NCI-H82 treated with DMSO at 0.1 percent for 48 hours (cell line): ENCODE results near the gene OR52B6.
"Not testable (repeated sequence)": the region's sequence is repeated elsewhere in the genome, so short reads cannot be mapped to it uniquely, and the experiment has no call there.

Source experiments
- DNase-seq: peaks from one replicate; lab custom pipeline; 2025; ENCODE audit not compliant: unreplicated experiment; lab: John Stamatoyannopoulos, UW

The OR52B6 gene, protein sequence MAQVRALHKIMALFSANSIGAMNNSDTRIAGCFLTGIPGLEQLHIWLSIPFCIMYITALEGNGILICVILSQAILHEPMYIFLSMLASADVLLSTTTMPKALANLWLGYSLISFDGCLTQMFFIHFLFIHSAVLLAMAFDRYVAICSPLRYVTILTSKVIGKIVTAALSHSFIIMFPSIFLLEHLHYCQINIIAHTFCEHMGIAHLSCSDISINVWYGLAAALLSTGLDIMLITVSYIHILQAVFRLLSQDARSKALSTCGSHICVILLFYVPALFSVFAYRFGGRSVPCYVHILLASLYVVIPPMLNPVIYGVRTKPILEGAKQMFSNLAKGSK

GRCh38 chr11:5580577-5580976 lies at the start of gene OR52B6:
OR52B6 (plus strand) TSS chr11:5580877; CDS start chr11:5580877, 0 bp downstream.
- no peak for DNase-seq

- DNase-seq: no peak
Measured at GRCh38 chr11:5531053-5531831, 49.4 kb upstream of the OR52B6 start.

GRCh38 chr11:5534046-5534445 lies 46.6 kb upstream of the OR52B6 start:
- DNase-seq: no peak

DNA sequence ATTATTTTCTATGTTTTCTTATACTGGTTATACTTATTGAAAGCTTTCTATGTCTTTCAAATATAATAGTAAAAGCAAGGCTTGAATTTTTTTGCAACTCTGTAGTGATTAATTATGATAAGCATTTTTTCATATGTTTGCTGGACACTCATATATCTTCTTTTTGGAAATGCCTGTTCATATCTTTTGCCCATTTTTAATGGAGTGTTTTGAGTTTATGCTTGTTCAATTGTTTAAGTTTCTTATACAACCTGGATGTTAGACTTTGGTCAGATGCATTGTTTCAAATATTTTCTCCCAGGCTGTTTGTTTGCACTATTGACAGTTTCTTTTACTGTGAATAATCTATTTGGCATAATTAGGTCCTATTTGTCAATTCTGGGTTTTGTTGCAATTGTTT lies 44.2 kb upstream of the OR52B6 start:
- DNase-seq: no peak

DNA sequence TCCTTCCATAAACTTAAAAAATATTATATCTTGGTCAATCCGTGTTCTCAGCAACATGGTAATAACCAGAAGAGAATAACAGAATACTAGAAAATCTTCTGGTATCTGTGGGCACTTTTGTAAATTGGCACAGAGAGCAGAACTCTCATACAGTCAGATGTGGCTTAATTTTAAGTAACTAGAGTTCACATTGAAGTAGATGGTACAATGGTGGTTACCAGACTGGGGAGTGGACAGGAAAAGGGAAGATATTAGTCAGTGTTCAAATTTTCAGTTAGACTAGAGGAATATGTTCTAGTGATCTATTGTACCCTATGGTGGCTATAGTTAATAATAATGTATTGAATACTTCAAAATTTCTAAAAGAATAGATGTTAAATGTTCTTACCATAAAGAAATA lies 39.2 kb upstream of the OR52B6 start:
- no peak for DNase-seq

DNA sequence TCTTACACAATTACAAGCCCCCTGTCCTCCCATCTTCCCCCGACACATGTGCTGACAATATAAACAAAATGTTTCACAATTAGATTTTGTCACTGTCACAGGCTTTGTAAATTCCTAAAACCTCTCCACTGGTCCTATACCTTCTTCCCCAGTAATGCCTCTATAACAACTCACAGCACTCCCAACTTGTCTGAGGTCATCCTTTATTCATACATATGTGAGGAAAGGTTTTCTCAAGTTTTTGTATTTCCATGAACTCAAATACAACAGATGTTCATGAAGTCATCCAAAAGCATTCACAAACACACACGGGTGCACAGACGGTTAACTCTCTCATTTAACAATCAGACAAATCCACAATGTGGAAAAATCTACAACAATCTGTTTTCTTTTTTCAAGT lies 34.2 kb upstream of the OR52B6 start:
- no peak for DNase-seq

DNA sequence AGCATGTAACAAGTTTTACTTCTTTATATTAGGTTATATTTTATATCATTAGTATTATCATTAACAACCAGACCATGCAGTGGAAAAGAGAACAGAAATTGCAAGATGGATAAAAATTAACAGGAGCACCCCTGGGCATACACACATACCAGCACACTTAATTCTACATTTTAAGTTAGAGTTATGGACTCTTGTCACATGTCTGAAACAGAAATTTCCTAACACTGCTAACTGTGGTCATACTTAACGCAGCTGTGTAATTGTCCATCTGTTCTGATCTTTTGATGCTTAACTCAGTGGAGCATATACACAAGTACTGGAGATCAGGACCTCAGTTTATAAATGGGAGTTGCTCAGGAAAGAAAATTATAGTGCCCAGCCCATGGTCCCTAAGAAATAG lies 32.7 kb upstream of the OR52B6 start:
- DNase-seq: no peak

DNA sequence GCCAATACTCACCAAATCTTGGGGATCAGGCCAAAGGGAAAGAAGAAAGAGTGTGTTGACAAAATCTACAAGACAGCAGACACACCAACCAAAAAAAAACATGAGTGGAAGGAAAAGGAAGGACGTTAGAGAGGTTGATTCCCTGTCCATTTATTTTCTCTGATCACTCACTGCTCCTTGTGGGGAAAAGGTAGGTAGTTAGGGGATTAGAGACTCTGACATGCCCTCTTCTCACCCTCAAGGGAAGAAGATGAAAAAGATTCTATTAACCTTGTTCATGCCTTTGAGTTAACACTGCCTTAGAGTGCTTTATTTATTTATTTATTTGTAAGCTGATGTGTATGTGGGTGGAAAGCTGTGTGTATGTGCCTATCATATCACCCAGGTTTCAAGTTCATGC lies 32.2 kb upstream of the OR52B6 start, which contains the start of gene OR52H1:
OR52H1 (minus strand) TSS at position 101 of the 400 bp plus-strand sequence. CDS start 3,035 bp downstream, outside the sequence.
- no peak for DNase-seq

DNA sequence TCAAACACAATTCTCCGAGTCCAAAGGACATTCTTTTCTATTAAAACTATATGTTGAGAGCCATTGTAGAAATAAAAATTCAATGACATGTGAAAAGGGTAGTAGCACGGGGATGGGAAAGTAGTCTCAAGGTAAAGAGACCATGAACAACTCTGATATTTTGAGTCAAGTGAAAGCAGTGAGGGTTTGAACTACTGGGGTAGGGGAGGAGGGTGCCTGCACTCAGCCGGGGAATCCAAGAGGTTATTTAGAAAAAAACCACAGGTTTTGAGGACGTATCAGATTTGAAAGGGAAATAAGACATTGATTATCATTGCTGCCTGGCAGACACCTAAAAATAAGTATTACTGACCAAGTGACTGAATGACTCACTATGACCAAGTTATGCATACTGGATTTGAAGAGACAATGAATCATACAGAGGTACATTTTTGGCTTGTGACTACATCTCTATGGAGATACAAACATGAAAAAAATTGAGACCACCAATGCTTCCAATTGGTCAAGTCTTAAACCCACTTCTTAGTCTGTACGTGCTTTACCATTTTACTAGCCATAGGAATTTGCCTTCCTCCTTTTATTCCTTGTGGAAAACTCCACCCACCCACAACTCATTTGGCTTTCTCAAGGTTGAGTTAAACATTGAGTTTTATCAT lies 30.1 kb upstream of the OR52B6 start:
- no peak for DNase-seq

DNA sequence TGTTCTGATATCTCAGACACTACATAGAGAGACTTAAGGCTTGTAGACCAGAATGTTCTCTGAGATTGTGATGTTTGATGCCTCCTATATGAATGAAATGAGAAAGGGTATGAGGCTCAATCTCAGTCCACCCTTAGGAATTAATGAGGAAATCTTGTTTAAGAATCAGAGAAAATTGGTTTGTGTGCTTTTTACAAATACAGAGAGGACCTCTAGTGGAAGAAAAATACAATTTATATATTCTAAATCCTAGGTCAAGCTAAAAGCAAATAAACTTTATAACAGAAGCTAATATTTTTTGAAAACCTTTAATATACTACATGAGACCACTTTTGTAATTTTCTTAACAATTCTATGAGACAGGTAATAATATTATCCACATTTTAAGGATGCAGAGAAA lies 27.3 kb upstream of the OR52B6 start:
- no peak for DNase-seq

DNA sequence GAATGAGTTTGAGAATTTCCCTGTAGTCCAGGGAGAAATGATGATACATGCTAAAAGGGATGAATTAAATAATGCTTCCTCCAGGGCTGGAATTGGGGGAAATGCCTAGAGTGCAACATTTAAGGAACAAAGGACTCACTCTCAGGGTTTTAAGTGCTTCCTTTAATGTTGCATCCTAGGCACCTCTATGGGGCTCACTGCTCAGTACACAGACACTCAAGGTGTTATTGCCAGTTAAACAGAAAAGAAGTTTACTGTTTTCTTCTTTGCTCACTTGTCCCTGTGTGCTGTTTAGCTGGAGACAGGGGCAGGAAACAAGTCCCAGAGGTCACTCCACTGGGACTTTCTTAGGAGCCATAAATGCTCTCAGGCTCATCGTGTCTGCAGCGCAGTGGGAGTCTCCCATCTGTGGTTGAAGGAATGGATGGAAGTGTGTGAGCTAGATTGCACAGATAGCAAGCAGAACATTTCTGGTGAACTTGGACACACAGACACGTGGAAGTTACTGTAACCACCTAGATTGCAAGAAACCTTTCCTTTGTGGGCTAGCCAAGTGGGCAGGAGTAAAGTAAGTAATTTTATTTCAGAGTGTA lies 24.0 kb upstream of the OR52B6 start:
- DNase-seq: no peak

GRCh38 chr11:5557751-5558150 lies 22.9 kb upstream of the OR52B6 start:
- no peak for DNase-seq

DNA sequence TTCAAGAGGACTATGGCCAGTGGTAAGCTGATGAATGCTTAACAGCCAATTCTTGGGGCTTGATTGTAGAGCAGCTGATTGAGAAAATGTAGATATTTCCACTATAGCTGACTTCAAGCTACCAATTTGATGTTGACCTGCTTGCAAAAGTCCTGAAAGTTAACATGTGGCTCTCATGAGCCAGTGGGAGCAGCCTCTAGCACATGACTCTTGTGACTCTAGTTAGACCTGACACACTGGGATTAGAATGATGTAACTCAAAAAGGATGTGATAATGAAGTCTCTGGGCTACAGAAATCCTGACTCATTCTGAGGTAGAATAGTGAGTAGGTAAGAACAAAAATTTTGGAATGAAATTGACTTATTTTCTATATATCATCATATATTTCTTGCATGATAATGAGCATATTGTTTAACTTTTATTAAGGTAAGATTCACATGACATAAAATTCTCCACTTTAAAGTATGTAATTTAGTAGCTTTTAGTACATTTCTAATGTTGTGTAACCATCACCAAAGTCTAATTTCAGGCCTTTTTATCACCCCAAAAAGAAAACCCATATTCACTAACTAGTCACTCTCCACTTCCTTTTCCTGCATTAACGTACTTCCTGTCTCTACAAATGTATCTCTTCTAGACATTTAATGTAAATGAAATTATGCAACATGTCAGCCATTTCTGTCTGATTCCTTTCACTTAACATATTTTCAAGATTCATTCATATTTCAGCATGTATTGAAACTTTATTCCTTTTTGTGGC lies 16.2 kb upstream of the OR52B6 start:
- DNase-seq: no peak

DNA sequence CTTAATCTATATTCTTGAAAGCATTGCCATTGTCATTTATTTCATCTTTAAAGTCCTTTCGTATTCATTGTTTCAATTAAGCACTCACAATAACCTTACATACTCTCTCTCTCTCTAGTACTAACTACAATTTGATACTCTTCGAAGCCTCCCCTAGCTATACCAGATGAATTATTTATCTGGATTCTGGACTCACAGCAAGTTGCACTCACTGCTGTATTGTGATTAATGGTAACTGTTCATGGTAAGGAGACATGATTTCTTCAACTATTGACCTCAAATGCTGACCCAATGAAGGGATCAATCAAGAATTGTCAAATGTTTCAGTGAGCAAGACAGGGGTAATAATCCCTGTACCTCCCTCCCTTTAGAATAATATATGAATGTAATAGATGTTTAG lies 6.0 kb upstream of the OR52B6 start:
- DNase-seq: no peak

DNA sequence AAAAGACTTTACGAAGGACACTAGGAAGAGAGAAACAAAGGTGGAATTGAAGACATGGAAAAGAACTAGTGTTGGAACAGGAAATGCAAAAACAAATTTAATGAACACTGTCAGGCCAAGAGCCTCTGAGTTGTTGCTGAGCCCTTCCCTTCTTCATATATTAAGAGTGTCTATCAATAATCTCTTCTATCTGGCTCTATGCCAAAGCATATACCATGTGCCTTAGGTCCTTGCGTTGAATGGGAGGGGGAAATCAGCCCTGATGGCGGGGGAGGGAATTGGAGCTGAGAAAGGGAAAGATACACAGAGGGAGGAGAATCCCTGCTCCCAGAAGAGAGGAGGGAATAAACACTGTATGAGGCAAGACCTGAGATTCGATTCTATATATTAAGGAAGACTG lies 5.5 kb upstream of the OR52B6 start:
- no peak for DNase-seq

DNA sequence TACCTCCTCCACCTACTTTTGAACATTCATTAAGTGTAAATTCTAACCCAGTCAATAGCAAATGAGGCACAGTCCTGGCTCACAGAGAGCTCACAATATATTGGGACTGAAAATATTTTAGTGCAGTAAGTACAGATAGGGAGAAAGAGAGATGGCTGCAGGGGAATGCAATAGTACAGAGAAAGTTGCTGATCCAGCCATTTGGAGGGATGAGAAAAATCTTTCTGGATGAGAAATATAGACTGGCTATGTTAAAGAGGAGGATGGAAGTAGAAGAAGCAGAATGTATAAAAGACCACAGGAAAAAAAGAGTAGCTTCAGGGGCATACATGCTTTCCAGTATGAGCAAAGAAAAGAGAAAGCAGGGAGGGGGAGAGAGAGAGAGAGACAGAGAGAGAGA lies 3.6 kb upstream of the OR52B6 start:
- DNase-seq: no peak

GRCh38 chr11:5581014-5581413 lies 337 bp downstream of the OR52B6 start:
- no peak for DNase-seq

DNA sequence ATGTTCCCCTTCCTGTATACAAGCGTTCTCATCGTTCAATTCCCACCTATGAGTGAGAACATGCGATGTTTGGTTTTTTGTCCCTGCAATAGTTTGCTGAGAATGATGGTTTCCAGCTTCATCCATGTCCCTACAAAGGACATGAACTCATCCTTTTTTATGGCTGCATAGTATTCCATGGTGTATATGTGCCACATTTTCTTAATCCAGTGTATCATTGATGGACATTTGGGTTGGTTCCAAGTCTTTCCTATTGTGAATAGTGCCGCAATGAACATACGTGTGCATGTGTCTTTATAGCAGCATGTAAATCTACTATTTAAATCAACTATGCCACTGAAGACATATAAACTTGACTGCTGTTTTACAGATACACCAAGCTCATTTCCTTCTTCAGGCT lies 3.8 kb downstream of the OR52B6 start:
- DNase-seq: not testable (repeated sequence)

DNA sequence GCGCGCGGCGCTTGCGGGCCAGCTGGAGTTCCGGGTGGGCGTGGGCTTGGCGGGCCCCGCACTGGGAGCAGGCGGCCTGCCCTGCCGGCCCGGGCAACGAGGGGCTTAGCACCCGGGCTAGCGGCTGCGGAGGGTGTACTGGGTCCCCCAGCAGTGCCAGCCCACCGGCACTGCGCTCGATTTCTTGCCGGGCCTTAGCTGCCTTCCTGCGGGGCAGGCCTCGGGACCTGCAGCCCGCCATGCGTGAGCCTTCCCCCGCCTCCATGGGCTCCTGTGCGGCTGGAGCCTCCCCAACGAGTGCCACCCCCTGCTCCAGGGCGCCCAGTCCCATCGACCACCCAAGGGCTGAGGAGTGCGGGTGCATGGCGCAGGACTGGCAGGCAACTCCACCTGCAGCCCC lies 9.2 kb downstream of the OR52B6 start:
- not testable (repeated sequence) for DNase-seq

DNA sequence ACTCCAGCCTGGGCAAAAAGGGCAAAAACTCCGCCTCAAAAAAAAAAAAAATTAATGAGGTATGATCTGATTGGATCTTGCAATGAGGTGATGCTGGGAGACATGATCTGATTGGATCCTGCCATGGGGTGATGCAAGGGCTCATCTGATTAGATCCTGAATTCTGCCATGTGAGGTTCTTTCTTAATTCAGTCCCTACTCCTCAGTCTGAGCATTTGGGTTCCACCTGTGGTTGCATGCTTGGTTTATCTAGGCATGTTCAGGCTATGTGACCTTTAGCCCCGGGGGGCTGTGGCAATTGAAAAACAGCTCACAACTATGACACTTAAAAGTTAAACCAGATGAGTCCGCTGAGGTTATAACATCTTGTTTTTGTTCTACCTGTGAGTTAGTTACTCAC lies 10.9 kb downstream of the OR52B6 start:
- no peak for DNase-seq

- no peak for DNase-seq
Measured at GRCh38 chr11:5592615-5593014, 11.9 kb downstream of the OR52B6 start.
